CD1c-positive myeloid dendritic cell (primary cell): ENCODE measurements around the gene FZD10.

Experiments
- DNase-seq: peaks from one replicate; pipeline ENCODE4 v3.0.0-alpha.2; 2016; ENCODE audit errors: extremely low spot score

The FZD10 gene

GRCh38 chr12:130162267-130162666 lies at the start of gene FZD10:
Gene FZD10 (plus strand): TSS chr12:130162464. CDS start chr12:130162943, 479 bp downstream.
- no peak for DNase-seq

GRCh38 chr12:130114952-130115351 lies 47.3 kb upstream of the FZD10 start:
- no peak for DNase-seq

GRCh38 chr12:130115646-130116045 lies 46.6 kb upstream of the FZD10 start:
- DNase-seq, result no peak

- DNase-seq, result no peak
Observed at GRCh38 chr12:130116791-130117190, 45.5 kb upstream of the FZD10 start.

- no peak for DNase-seq
Observed at GRCh38 chr12:130117233-130117632, 45.0 kb upstream of the FZD10 start.

GRCh38 chr12:130117701-130118100 lies 44.6 kb upstream of the FZD10 start:
- no peak for DNase-seq

GRCh38 chr12:130118181-130118580 lies 44.1 kb upstream of the FZD10 start:
- no peak for DNase-seq

- DNase-seq, result no peak
Observed at GRCh38 chr12:130119241-130119861, 42.9 kb upstream of the FZD10 start.

- DNase-seq, result no peak
Observed at GRCh38 chr12:130120012-130120805, 42.1 kb upstream of the FZD10 start.

GRCh38 chr12:130121226-130122000 lies 40.9 kb upstream of the FZD10 start:
- DNase-seq, result no peak

- no peak for DNase-seq
Observed at GRCh38 chr12:130122356-130122755, 39.9 kb upstream of the FZD10 start.

GRCh38 chr12:130124106-130124505 lies 38.2 kb upstream of the FZD10 start:
- DNase-seq, result no peak

GRCh38 chr12:130124605-130125244 lies 37.5 kb upstream of the FZD10 start:
- DNase-seq, result no peak

GRCh38 chr12:130126023-130126432 lies 36.2 kb upstream of the FZD10 start:
- DNase-seq, result no peak

- no peak for DNase-seq
Observed at GRCh38 chr12:130127532-130127911, 34.7 kb upstream of the FZD10 start.

- no peak for DNase-seq
Observed at GRCh38 chr12:130127912-130128789, 34.1 kb upstream of the FZD10 start.

- DNase-seq, result no peak
Observed at GRCh38 chr12:130128790-130129735, 33.2 kb upstream of the FZD10 start.

- DNase-seq, result no peak
Observed at GRCh38 chr12:130130346-130130745, 31.9 kb upstream of the FZD10 start.

GRCh38 chr12:130131025-130131424 lies 31.2 kb upstream of the FZD10 start:
- no peak for DNase-seq

GRCh38 chr12:130131801-130132200 lies 30.5 kb upstream of the FZD10 start:
- no peak for DNase-seq
